H1 (cell line): ENCODE results near the gene TRAK1. TPM values are rescaled to one million over a fixed set of nuclear protein-coding genes. Genes with fewer than 3 reads are reported as not detected.
"Not testable (repeated sequence)": the region's sequence is repeated elsewhere in the genome, so short reads cannot be mapped to it uniquely, and the experiment has no call there.

Experiments
- CTCF ChIA-PET: fragments of 300-600 bp; sonication (Branson Sonifier 250); formaldehyde crosslinking; loops from one replicate; lab custom pipeline; 2021; ENCODE audit not compliant: partially characterized antibody; lab: Charles Lee
- POLR2A ChIA-PET: fragments of 300-600 bp; sonication (Branson Sonifier 250); formaldehyde crosslinking; loops from one replicate; lab custom pipeline; 2021; ENCODE audit warnings: inconsistent platforms; ENCODE audit not compliant: partially characterized antibody; lab: Charles Lee
- DNase-seq, 2 experiments: peaks; one replicate each; pipeline versions ENCODE4 v3.0.0 to v3.0.0-alpha.2; 2010 to 2022; ENCODE audit warnings: low spot score in 2 of 2, low read depth in 1 of 2, mixed read lengths in 1 of 2
- FAIRE-seq: peaks from 2 replicates; lab custom pipeline; 2011; peaks lifted over from hg19 to GRCh38; lab: Jason Lieb, UNC
- H2AFZ ChIP-seq: 2 replicates; pipeline ENCODE4 v1.8.1; 2012; ENCODE audit warnings: low read length, inconsistent platforms
- H2AK5ac ChIP-seq: 2 replicates; pipeline ENCODE4 v1.6.1; 2013; ENCODE audit warnings: low read depth, low read length
- H2BK120ac ChIP-seq: replicated peaks from 2 replicates; pipeline ENCODE3; 2013; ENCODE audit warnings: low read depth, low read length, inconsistent platforms
- H2BK12ac ChIP-seq: 2 replicates; pipeline ENCODE4 v1.6.1; 2013; ENCODE audit warnings: low read depth, low read length
- H2BK15ac ChIP-seq: 2 replicates; pipeline ENCODE4 v1.6.1; 2013; ENCODE audit warnings: low read length
- H2BK20ac ChIP-seq: 2 replicates; pipeline ENCODE4 v1.6.1; 2013; ENCODE audit warnings: low read length
- H2BK5ac ChIP-seq: 2 replicates; pipeline ENCODE4 v1.6.1; 2013; ENCODE audit warnings: low read depth, low read length
- H3K14ac ChIP-seq: 2 replicates; pipeline ENCODE4 v1.6.1; 2013; ENCODE audit warnings: inconsistent platforms; ENCODE audit not compliant: insufficient read length
- H3K18ac ChIP-seq: 2 replicates; pipeline ENCODE4 v1.6.1; 2013; ENCODE audit warnings: low read length; ENCODE audit errors: extremely low read depth
- H3K23ac ChIP-seq: 2 replicates; pipeline ENCODE4 v1.6.1; 2013; ENCODE audit warnings: inconsistent platforms; ENCODE audit not compliant: insufficient read length
- H3K23me2 ChIP-seq: 2 replicates; pipeline ENCODE4 v1.6.1; 2013; ENCODE audit warnings: low read depth, low read length
- H3K27ac ChIP-seq: 2 replicates; pipeline ENCODE4 v1.6.1; 2011; ENCODE audit warnings: low read depth, low read length, inconsistent platforms
- H3K27me3 ChIP-seq, 4 experiments: replicated peaks in 1 of 4; 1 replicate in 1 of 4; 2 replicates in 3 of 4; pipeline versions ENCODE4 v1.6.1 to v1.8.1; 2011 to 2013; ENCODE audit warnings: low read length in 3 of 4, mild to moderate bottlenecking in 3 of 4, inconsistent platforms in 2 of 4, mixed read lengths in 2 of 4, moderate library complexity in 1 of 4; ENCODE audit not compliant: control insufficient read depth in 3 of 4, insufficient read depth in 3 of 4; ENCODE audit errors: extremely low read depth in 1 of 4
- H3K36me3 ChIP-seq, 4 experiments: 2 replicates each; pipeline versions ENCODE4 v1.6.1 to v1.8.1; 2011 to 2013; ENCODE audit warnings: mild to moderate bottlenecking in 4 of 4, low read length in 3 of 4, moderate library complexity in 2 of 4, control low read depth in 1 of 4, inconsistent platforms in 1 of 4; ENCODE audit not compliant: insufficient read depth in 4 of 4, control insufficient read depth in 2 of 4
- H3K4ac ChIP-seq: replicated peaks from 2 replicates; pipeline ENCODE3; 2013; ENCODE audit warnings: low read length, low read depth, mixed read lengths, inconsistent platforms; ENCODE audit not compliant: insufficient read length
- H3K4me1 ChIP-seq, 4 experiments: replicated peaks in 1 of 4; 1 replicate in 1 of 4; 2 replicates in 3 of 4; pipeline versions ENCODE4 v1.6.1 to v1.8.1; 2011 to 2013; ENCODE audit warnings: low read length in 3 of 4, inconsistent platforms in 2 of 4, mixed read lengths in 1 of 4; ENCODE audit not compliant: insufficient read depth in 4 of 4, control insufficient read depth in 3 of 4
- H3K4me2 ChIP-seq, 2 experiments: 2 replicates each; pipeline versions ENCODE4 v1.6.1 to v1.8.1; 2011 to 2013; ENCODE audit warnings: low read depth in 2 of 2, low read length in 2 of 2, control low read depth in 1 of 2, inconsistent platforms in 1 of 2, mild to moderate bottlenecking in 1 of 2; ENCODE audit not compliant: insufficient read depth in 1 of 2
- H3K4me3 ChIP-seq, 4 experiments: fragments of 200-600, 300-600 bp in 1 of 4; sonication (generic), shearing (Covaris generic), sonication (Bioruptor Twin) in 1 of 4; 2 replicates each; pipeline versions ENCODE4 v1.5.1 to v1.8.1; 2011 to 2016; ENCODE audit warnings: low read length in 4 of 4, low read depth in 3 of 4, control low read depth in 2 of 4, inconsistent platforms in 2 of 4, mild to moderate bottlenecking in 2 of 4, mixed read lengths in 1 of 4, moderate library complexity in 1 of 4; ENCODE audit not compliant: insufficient read depth in 2 of 4; ENCODE audit errors: extremely low read depth in 1 of 4
- H3K56ac ChIP-seq: replicated peaks from 2 replicates; pipeline ENCODE3; 2013; ENCODE audit warnings: low read depth, mild to moderate bottlenecking, mixed read lengths, low read length, inconsistent platforms; ENCODE audit not compliant: insufficient read length
- H3K79me1 ChIP-seq: 2 replicates; pipeline ENCODE4 v1.6.1; 2013; ENCODE audit warnings: low read depth, low read length, control low read depth
- H3K79me2 ChIP-seq, 2 experiments: 2 replicates each; pipeline versions ENCODE4 v1.6.1 to v1.8.1; 2012 to 2013; ENCODE audit warnings: low read length in 2 of 2, mild to moderate bottlenecking in 2 of 2, inconsistent platforms in 1 of 2; ENCODE audit not compliant: insufficient read depth in 2 of 2, control insufficient read depth in 1 of 2
- H3K9ac ChIP-seq, 4 experiments: replicated peaks in 1 of 4; 1 replicate in 1 of 4; 2 replicates in 3 of 4; pipeline versions ENCODE4 v1.6.1 to v1.8.1; 2011 to 2013; ENCODE audit warnings: low read depth in 3 of 4, low read length in 3 of 4, control low read depth in 2 of 4, mild to moderate bottlenecking in 2 of 4, moderate library complexity in 2 of 4, inconsistent platforms in 1 of 4; ENCODE audit errors: extremely low read depth in 1 of 4
- H3K9me3 ChIP-seq, 2 experiments: 2 replicates each; pipeline versions ENCODE4 v1.6.1 to v1.8.1; 2012 to 2013; ENCODE audit warnings: mild to moderate bottlenecking in 2 of 2, moderate library complexity in 2 of 2, control low read depth in 1 of 2, inconsistent platforms in 1 of 2, low read depth in 1 of 2, low read length in 1 of 2, mixed read lengths in 1 of 2; ENCODE audit not compliant: insufficient read depth in 2 of 2
- H4K20me1 ChIP-seq, 2 experiments: replicated peaks in 1 of 2; 2 replicates each; pipeline versions ENCODE3 to v1.8.1; 2011 to 2013; ENCODE audit warnings: inconsistent platforms in 2 of 2, low read length in 2 of 2, mild to moderate bottlenecking in 1 of 2; ENCODE audit not compliant: insufficient read depth in 2 of 2, control insufficient read depth in 1 of 2
- H4K5ac ChIP-seq: 2 replicates; pipeline ENCODE4 v1.6.1; 2013; ENCODE audit warnings: low read length, low read depth, mixed read lengths, inconsistent platforms; ENCODE audit not compliant: insufficient read length
- H4K8ac ChIP-seq: 2 replicates; pipeline ENCODE4 v1.8.0; 2013; ENCODE audit warnings: mild to moderate bottlenecking, moderate library complexity, low read length, inconsistent platforms; ENCODE audit not compliant: insufficient read depth; ENCODE audit errors: extremely low read depth
- H4K91ac ChIP-seq: replicated peaks from 2 replicates; pipeline ENCODE3; 2013; ENCODE audit warnings: low read length, mixed read lengths, inconsistent platforms; ENCODE audit not compliant: insufficient read length
- WGBS, 2 experiments: shearing (Covaris generic) in 1 of 2; methylation state at CpG; one replicate each; pipeline versions ENCODE4 v1.1.6 to v1.1.7; 2013 to 2015; ENCODE audit warnings: low lambda C conversion rate in 2 of 2, mixed read lengths in 2 of 2, inconsistent platforms in 1 of 2, low coverage in 1 of 2, missing lambda C conversion rate in 1 of 2; ENCODE audit not compliant: insufficient replicate concordance in 2 of 2, insufficient coverage in 1 of 2, insufficient read length in 1 of 2; ENCODE audit errors: extremely low coverage in 1 of 2, missing lambda C conversion rate in 1 of 2; 5-methylcytosine and 5-hydroxymethylcytosine counted together
- polyA plus RNA-seq, 7 experiments: library from polyadenylated mRNA; depleted of rRNA in 3 of 7; stranded (reverse) in 5 of 7; unstranded in 2 of 7; fragments of >200 nt in 5 of 7; fragments of 200-250 nt in 2 of 7; gene quantifications; 1 replicate in 5 of 7; 2 replicates in 1 of 7; 4 replicates in 1 of 7; pipeline versions ENCODE4 v1.2.1 to v1.2.3, GENCODE V29; 2011 to 2013; ENCODE audit warnings: missing spikeins in 2 of 7, mixed read lengths in 2 of 7
- total RNA-seq: library from RNA; stranded (reverse); fragmentation: NEBNext Ultra II Directional; extraction: Animal tissue kit (Norgen Biotek cat#: 25700); gene quantifications from 2 replicates; pipeline ENCODE4 v1.2.1, GENCODE V29; 2021

Gene TRAK1
- total and polyA plus RNA-seq, 2 of the 8 experiments (the other 6 are each of a cell fraction or from before 2014, with no cell fraction given), result 21.3 to 32.7 TPM

DNA sequence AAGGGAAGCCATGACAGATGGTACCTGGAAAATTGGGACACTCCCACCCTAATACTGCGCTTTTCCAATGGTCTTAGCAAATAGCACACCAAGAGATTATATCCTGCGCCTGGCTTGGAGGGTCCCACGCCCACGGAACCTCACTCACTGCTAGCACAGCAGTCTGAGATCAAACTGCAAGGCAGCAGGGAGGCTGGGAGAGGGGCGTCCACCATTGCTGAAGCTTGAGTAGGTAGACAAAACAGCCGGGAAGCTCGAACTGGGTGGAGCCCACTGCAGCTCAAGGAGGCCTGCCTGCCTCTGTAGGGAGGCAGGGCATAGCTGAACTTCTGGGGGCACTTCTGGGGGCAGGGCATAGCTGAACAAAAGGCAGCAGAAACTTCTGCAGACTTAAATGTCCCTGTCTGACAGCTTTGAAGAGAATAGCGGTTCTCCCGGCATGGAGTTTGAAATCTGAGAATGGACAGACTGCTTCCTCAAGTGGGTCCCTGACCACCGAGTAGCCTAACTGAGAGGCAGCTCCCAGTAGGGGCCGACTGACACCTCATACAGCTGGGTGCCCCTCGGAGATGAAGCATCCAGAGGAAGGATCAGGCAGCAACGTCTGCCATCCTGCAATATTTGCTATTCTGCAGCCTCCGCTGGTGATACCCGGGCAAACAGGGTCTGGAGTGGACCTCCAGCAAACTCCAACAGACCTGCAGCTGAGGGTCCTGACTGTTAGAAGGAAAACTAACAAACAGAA is 12.9 kb downstream of the TRAK1 start:
- H3K23me2 ChIP-seq, POLR2A ChIA-PET, DNase-seq, H3K14ac ChIP-seq, H3K79me1 ChIP-seq, H4K20me1 ChIP-seq, H3K27ac ChIP-seq, H3K4me2 ChIP-seq, H3K4me3 ChIP-seq, H3K4ac ChIP-seq, H2BK120ac ChIP-seq, H3K27me3 ChIP-seq, H2AFZ ChIP-seq, H3K4me1 ChIP-seq, H2BK12ac ChIP-seq, H4K91ac ChIP-seq, H2BK15ac ChIP-seq, H2BK20ac ChIP-seq, H3K56ac ChIP-seq, H3K18ac ChIP-seq, H2BK5ac ChIP-seq, H2AK5ac ChIP-seq, H3K36me3 ChIP-seq, H4K5ac ChIP-seq, FAIRE-seq, H3K9ac ChIP-seq, H3K9me3 ChIP-seq, H3K79me2 ChIP-seq, H4K8ac ChIP-seq, H3K23ac ChIP-seq: not testable (repeated sequence)
- WGBS, 2 experiments, result 90% methylated on average over 11 of the region's 15 CpGs; no CpG with 5 or more reads in 1 of the 2 experiments
- CTCF ChIA-PET, result interaction anchor here (0.9 to 3.7 kb wide), 5 partner anchors 14 to 447 kb away, joined by 3 to 16 read pairs (median 4); no protein-coding TSS in a partner anchor

DNA sequence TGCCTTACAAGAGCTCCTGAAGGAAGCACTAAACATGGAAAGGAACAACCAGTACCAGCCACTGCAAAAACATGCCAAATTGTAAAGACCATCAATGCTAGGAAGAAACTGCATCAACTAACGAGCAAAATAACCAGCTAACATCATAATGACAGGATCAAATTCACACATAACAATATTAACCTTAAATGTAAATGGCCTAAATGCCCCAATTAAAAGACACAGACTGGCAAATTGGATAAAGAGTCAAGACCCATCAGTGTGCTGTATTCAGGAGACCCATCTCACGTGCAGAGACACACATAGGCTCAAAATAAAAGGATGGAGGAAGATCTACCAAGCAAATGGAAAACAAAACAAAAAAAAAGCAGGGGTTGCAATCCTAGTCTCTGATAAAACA is 14.8 kb downstream of the TRAK1 start:
- H3K23me2 ChIP-seq, H3K27ac ChIP-seq, DNase-seq, H4K5ac ChIP-seq, POLR2A ChIA-PET, H3K79me2 ChIP-seq, H3K18ac ChIP-seq, H3K27me3 ChIP-seq, H3K79me1 ChIP-seq, H4K20me1 ChIP-seq, H3K4ac ChIP-seq, H3K14ac ChIP-seq, H2BK120ac ChIP-seq, H2AFZ ChIP-seq, CTCF ChIA-PET, H3K56ac ChIP-seq, H3K4me1 ChIP-seq, H3K4me3 ChIP-seq, H3K9me3 ChIP-seq, H2BK12ac ChIP-seq, H3K4me2 ChIP-seq, H3K36me3 ChIP-seq, H3K9ac ChIP-seq, H3K23ac ChIP-seq, H2BK15ac ChIP-seq, H2AK5ac ChIP-seq, H4K91ac ChIP-seq, H2BK5ac ChIP-seq, H2BK20ac ChIP-seq, FAIRE-seq, H4K8ac ChIP-seq: not testable (repeated sequence)
- WGBS, 2 experiments, result 88% methylated on average over 1 of the region's 2 CpGs; no CpG with 5 or more reads in 1 of the 2 experiments
